NCI-H345 treated with DMSO at 0.1 percent for 48 hours (cell line): ENCODE measurements around the gene CABP1.
"Not testable (repeated sequence)": the region's sequence is repeated elsewhere in the genome, so short reads cannot be mapped to it uniquely, and the experiment has no call there.

Source experiments
- DNase-seq: peaks from one replicate; lab custom pipeline; 2025; ENCODE audit not compliant: unreplicated experiment; lab: John Stamatoyannopoulos, UW

Gene CABP1

DNA sequence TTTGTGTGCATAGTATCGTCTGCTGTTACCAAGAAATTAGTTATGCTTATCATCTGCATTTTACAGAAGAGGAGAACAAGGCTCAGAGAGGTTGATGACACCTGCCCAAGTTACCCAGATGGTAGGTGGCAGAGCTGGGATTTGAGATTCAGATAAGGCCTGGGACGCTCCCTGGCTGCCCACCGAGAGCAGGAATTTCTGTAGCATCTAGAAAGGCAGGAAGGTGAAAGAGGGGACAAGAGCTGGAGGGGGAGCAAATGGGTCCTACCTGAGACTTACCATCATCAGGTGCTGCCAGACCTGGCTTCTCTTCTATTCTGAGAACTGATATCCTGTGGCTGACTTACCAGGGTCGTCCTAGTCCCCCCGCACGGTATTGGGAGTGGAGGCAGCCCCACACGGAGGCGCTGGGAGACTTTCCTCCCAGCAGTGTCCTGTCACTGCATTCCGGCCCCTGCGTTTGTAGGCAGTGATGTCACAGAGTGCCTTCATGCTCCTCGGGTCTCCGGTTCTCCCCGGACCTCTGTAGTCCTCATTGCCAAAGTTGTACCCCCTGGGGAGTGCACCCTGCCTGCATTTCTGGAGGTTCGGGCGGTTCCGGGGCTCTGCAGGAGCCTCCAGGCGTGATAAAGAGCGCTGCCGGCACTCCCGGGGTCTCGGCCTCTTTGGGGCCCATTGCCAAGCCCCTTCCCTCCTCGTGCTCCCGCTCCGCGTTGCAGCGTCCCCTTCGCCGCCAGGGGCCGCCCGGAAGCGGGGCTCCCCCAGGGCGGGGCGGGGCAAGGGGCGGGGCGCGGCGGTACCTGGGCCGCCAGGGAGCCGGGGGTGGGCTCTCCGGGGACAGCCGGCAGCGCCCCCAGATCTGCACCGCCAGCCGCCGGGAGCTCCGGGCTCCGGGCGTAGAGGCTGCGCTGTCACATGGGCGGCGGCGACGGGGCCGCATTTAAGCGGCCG, at the start of gene CABP1:
TSS of gene CABP1 (plus strand) at position 856 of the 951 bp plus-strand sequence. CDS start at position 916, 60 bp downstream.
- DNase-seq: peak; percentile 11

DNA sequence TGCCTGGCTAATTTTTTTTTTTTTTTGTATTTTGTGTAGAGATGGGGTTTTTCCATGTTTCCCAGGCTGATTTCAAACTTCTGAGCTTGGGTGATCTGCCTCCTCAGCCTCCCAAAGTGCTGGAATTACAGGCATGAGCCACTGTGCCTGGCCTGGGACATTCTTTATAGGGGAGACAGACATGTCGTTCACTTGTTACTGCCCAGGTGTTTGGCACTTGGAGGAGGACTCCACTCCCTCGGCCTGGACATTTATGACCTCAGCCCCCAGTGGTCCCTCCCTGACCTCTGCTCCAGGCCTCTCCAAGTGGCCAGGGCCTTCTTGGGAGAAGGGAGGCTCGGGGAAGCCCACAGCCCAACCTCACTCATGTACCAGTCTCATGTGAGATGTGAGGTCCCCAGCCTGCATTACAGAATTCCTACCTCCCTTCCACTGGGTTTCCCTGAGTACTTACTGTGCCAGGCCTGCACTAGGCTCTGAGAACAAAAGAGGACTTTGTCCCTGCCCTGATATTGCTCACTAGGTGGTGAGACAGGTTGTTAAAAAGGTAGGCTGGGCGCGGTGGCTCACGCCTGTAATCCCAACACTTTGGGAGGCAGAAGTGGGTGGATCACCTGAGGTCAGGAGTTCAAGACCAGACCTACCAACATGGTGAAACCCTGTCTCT, 49.6 kb upstream of the CABP1 start:
- no peak for DNase-seq

DNA sequence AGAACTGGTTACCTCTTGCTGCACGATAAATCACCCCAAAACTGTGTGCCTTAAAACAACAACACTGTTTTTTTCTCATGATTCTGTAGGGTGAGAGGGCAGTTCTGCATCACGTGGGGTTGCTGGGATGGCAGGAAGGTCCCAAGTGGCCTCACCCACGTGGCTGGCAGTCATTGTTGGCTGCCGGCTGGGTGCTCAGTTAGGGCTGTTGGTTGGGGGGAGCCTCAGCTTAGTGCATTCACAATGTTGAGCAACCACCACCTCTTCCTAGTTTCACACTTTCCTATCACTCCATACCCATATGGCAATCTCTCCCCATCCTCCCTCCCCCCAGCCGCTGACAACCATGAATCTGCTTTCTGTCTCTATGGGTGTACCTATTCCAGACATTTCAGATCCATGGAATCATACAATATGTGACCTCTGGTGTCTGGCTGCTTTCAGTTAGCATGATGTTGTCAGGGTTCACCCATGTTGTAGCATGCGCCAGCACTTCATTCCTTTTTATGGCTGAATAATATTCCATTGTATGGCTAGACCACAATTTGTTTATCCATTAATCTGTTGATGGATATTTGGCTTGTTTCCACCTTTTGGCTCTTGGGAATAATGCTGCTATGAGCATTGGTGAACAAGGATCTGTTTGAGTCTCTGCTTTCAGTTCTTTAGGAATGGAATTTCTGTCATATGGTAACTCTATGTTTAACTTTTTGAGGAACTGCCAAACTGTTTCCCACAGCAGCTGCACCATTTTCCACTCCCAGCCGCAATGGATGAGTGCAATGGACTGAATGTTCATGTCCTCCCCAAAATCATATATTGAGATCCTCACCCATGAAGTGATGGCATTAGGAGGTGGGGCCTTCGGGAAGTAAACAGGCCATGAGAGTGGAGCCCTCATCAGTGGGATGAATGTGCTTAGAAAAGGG, 48.0 kb upstream of the CABP1 start:
- no peak for DNase-seq

DNA sequence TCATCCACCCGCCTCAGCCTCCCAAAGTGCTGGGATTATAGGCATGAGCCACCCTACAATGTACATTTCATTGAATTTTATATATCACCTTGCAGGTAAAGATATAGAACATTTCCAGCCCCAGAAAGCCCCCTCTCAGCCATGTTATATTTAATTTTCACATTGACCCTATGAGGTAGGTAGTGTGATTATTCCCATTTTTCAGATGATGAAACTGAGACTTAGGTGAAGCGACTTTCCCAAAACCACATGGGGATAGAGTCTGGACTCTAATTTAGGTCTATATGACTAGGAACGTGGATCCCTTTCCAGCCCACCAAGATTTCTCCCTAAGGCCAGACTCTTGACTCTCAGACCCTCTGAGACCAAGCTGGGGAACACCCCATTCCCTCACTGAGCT, 43.5 kb upstream of the CABP1 start:
- no peak for DNase-seq

DNA sequence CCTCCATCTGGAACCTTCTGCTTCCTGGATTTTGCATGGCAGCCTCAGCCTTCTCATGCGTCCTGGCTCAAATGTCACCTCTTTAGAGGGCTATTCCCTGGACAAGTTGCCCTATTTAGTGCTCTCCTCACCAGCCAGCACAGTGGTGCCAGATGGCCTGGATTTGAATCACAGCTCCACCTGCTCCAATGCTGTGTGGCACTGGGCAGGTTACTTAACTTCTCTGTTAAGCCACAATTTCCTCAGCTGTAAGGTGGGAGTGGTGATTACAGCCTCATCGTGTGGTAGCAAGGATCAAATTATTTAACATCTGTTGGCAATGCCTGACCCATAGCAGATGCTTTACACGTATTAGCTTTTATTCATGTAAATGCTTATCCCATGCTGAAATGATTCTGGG, 42.6 kb upstream of the CABP1 start:
- no peak for DNase-seq

DNA sequence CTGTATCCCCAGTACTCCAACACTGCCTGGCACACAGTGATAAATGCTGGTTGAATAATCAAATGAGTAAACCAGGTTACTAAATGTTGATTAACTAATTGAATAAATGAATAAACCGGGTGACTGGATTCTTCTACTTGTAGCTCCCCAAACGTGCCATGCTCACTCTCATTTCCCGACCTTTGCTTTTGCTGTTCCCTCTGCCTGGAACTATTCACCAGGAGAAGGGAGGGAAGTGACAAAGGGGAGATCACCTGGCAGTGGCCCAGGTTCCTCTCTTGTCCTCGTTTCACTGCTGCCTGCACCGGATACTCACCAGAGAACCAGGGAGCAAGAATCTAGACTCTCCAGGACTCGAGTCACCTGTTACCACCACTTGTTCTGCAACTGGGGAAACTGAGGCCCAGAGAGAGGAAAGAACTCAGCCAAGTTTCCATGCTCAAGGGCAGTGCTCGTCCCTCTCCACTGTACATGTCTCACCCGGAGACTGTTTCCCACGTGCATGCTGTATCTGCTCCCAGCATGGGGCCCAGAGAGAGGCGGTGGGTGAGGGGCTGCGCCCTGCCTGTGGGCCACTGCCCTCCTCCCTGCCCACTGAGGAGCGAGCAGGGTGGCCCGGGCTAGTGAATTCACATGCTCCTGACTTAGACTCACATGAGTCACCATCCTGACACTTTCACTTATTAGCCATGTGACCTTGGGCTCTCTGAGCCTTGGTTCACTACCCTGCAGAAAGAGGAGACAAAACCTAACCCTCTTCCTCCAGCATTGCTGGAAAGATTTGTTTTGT, 41.6 kb upstream of the CABP1 start:
- no peak for DNase-seq

DNA sequence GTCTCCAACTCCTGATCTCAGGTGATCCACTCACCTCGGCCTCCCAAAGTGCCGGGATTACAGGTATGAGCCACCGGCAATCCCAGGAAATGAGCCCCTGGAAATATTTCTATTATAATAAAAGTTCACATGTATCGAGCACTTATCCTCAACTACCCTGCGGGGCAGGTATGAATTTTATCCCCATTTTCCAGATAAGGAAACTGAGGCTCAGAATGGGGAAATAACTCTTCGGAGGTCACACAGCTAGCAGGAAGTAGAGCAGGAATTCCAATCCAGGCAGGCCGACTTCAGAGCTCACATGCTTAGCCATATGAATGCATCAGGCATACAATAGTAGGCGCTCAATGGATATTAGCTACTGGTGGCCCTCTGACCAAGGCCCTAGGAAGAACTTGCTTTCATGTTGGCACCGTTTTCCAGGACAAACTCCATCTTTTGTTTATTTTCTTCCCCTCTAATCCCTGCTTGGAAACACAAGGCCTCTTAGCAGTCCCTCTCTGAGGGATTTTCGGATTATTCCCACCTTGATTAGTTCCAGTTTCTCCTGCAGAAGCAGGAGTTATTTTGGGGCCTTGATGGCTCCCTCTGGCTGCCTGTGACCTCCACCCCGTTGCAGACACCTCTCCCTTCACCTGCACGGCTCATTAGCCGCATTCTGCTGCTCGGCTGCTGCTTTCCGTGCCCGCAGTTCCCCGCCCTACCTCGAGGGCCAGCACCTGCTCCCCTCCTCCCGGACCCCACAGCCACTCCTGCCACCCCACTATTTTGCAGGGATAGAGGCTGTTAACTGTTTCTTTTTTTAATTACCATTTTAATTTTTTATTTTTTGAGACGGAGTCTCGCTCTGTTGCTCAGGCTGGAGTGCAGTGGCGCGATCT, 40.5 kb upstream of the CABP1 start:
- DNase-seq: no peak

DNA sequence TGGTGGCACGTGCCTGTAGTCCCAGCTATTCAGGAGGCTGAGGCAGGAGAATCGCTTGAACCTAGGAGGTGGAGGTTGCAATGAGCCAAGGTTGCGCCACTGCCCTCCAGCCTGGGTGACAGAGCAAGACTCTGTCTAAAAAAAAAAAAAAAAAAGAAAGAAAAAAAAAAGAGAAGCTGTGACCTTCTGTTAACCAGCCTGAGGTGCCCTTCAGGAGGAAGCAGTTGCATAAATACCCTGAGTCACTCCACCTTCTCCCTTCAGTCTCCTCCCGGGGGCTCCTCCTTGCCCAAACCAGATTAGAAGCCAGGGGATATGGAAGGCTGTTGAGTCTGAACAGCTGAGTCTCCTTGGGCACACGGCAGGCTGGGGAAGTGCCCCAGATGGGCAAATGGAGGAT, 38.0 kb upstream of the CABP1 start:
- not testable (repeated sequence) for DNase-seq

DNA sequence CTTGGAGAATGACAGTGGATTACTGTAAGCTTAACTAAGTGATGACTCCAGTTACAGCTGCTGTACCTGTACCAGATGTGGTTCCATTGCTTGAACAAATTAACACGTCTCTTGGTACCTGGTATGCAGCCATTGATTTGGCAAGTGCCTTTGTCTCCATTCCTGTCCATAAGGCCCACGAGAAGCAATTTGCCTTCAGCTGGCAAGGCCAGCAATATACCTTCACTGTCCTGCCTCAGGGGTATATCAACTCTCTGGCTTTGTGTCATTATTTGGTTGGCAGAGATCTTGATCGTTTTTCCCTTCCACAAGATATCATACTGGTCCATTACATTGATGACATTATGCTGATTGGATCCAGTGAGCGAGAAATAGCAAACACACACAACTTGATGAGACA, 29.9 kb upstream of the CABP1 start:
- DNase-seq: no peak

DNA sequence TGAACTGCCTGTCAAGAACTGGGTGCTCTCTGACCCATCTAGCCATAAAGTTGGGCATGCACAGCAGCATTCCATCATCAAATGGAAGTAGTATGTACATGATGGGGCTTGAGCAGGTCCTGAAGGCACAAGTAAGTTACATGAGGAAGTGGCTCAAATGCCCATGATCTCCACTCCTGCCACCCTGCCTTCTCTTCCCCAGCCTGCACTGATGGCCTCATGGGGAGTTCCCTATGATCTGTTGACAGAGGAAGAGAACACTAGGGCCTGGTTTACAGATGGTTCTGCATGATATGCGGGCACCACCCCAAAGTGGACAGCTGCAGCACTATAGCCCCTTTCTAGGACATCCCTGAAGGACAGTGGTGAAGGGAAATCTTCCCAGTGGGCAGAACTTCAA, 28.9 kb upstream of the CABP1 start:
- not testable (repeated sequence) for DNase-seq

DNA sequence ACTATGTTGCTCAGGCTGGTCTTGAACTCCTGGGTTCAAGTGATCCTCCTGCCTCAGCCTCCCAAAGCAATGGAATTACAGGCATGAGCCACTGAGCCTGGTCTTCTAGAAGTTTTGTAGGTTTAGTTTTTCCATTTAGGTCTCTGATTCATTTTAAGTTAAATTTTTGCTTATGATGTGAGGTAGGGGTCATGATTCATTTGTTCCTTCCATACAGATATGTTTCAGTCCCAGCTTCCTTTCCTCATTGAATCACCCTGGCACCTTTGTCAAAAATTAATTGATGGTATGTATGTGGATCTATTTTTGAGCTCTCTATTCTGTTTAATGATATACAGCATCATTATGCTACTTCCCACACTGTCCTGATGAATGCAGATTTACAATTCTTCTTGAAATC, 25.6 kb upstream of the CABP1 start:
- DNase-seq: no peak

DNA sequence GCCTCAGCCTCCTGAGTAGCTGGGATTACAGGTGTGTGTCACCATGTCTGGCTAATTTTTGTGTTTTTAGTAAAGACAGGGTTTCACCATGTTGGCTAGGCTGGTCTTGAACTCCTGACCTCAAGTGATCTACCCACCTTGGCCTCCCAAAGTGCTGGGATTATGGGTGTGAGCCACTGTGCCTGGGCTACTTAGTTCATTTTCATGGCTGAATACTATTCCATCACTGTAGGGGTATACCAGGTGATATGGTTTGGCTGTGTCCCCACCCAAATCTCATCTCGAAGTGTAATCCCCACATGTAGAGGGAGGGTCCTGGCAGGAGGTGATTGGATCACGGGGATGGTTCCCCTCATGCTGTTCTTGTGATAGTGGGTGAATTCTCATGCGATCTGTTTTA, 23.2 kb upstream of the CABP1 start:
- DNase-seq: not testable (repeated sequence)

DNA sequence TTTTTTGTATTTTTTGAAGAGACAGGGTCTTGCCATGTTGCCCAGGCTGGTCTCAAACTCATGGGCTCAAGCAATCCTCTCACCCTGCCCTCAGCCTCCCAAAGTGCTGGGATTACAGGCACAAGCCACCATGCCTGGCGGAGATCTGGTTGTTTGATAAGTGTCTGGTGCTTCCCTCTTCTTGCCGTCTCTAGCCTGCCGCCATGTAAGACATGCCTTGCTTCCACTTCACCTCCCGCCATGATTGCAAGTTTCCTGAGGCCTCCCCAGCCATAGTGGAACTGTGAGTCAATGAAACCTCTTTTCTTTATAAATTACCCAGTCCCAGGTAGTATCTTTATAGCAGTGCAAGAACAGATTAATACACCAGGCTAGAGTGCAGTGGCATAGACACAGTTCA, 22.7 kb upstream of the CABP1 start:
- not testable (repeated sequence) for DNase-seq

DNA sequence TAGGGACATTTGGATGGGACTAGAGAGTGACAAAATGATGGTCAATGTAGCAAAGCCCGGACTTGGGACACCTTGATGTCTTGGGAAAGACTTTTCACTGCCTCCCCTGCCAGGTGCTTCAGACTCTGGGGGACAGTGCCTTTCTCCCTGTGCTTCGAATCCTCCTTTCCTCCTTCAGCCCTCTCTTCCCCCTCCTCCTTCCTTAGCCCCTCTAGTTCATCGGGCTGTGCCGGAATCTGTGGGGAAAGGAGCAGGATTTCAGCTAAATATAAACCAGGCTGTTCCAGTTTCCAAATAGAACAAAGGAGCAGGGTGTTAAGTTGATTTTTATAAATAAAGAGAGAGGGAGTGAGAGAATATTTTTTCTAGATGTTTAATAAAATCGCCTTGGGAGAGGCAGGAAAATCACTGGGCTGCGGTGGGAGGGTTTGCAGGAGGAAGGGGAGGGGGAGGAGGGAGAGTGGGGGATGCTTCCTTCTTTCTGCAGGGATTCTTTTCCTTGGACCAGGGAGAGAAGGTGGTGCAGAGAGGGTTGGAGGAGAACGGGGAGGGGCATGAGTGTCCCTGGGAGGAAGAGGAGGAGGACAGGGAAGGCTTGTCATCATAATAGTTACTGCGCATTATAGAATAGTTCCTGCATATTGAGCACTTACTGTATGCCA, 21.3 kb upstream of the CABP1 start:
- no peak for DNase-seq

DNA sequence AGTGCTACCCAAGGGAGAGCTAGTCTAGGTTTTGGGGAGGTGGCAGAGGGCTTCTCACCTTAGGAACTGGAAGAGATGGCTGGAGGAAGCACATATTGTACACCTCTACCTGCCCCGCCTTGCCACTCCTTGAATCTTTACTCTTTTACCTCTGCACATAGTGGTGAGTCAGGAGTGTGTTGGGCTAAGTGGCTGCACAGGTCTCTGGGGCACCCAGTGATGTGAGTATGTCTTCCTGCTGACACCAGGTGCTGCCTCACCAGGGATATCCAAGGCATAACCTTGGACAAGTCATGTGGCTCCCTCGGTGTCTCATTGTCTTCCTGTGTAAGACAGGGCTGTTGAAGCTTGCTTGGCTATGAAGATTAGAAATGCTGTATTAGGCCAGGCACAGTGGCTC, 19.8 kb upstream of the CABP1 start:
- DNase-seq: no peak

DNA sequence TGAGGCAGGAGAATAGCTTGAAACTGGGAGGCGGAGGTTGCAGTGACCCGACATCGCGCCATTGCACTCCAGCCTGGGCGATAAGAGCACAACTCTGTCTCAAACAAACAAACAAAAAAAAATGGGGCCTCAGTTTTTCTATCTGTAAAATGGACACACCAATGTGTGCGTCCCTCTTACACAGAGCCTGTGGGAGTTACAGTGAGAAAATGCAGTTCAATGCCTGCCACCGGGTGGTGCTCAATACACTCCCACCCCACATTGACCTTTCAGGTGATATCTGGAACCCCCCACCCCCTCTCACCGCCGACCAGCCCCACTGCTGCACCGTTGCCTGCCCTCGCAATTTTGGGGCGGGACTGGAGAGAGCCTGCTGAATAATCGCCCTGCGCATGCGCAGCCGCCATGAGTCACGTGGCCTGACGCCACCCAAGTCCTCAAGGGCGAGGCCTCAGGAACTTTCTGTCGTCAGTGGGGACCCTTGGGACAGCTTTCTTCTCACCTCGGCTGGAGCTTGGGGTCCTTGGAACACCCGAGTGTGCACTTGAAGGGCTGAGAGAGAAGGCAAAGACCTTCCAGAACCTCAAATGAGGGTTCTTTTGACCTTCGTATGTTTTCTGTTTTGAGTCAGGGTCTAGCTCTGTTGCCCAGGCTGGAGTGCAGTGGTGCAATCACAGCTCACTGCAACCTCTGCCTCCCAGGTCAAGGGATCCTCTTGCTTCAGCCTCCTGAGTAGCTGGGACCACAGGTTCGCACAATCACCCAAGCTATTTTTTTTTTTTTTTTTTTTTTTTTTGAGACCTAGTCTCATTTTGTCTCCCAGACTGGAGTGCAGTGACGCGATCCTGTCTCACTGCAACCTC, 14.6 kb upstream of the CABP1 start:
- no peak for DNase-seq

DNA sequence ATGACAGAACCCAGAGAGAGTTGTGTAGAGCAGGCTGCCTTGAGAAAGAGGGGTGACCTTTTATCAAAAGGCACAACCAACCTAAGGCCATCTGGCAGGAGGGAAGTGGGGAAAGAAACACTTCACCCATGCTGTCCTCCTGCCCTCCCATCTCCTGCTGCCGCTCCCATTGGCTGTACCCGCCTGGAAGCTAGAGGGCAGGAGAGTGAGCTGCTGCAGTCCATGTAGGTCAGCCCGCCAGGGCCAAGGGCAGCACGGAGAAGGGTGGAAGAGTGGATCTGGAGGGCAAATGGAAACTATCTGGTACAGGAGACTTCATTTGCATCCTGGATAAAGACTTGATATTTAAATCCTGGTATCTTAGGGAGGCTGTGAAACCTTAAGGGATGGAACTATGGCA, 11.5 kb upstream of the CABP1 start:
- no peak for DNase-seq
